ENCODE data around the gene RAB40C. TPM values are rescaled to one million over a fixed set of nuclear protein-coding genes. Genes with fewer than 3 reads are reported as not detected.

Gene RAB40C
- total RNA-seq, 1 experiment from 2014 or later = 22.5 TPM

DNA sequence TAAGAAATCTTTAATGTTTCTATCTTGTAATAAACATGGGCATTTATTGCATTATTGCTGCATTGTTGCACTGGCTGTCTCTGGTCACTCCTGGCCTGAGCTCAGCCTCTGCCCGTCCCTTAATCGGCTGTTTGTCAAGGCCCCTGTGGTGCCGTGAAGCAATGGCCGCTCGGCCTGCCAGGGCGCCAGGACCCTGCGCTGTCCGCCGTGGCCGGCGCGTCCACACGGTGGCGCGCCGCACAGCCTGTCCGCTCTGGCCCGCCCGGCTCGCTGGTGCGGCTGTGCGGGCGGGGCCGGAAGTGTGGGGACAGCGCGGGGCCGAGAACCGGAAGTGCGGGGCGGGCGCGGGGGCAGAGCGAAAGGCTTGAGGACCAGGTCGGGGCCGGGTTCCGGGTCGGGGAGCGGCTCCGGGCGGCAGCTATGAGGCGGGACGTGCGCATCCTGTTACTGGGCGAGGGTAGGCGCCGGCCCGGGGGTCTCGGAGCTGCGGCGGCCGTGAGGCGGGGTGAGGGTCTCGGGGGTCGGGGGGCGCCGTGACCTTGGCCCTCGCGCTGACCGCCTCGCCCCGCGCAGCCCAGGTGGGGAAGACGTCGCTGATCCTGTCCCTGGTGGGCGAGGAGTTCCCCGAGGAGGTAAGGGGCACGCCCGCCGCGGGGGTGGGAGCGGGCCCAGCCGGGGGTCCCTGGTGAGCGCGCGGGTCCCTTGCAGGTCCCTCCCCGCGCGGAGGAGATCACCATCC lies 78.1 kb downstream of the RAB40C start, which contains the start of gene RHOT2 (continued):
- TF ChIP-seq NR2C2 (CRISPR knock-in tag; IDR thresholded peaks at IDR 0.05) (no peak), NR1H2 (CRISPR knock-in tag; IDR thresholded peaks at IDR 0.05) (no peak), ESRRA (CRISPR knock-in tag; IDR thresholded peaks at IDR 0.05; ENCODE audit: borderline replicate concordance) (peak; percentile 94), NFE2L1 (CRISPR knock-in tag; IDR thresholded peaks at IDR 0.05) (no peak), FOXP1 (CRISPR knock-in tag; IDR thresholded peaks at IDR 0.05; ENCODE audit: borderline replicate concordance) (no peak; the same call in 1 of the 2 replicates), FOXJ3 (CRISPR knock-in tag; IDR thresholded peaks at IDR 0.05; ENCODE audit: borderline replicate concordance) (no peak), ATF2 (CRISPR knock-in tag; IDR thresholded peaks at IDR 0.05; ENCODE audit: borderline replicate concordance, low read depth) (no peak), ZBTB21 (CRISPR knock-in tag; IDR thresholded peaks at IDR 0.05; ENCODE audit: borderline replicate concordance) (peak; percentile 16; the same call in 1 of the 2 replicates), PRRX2 (CRISPR knock-in tag; IDR thresholded peaks at IDR 0.05) (no peak), RELA (CRISPR knock-in tag; IDR thresholded peaks at IDR 0.05; ENCODE audit: borderline replicate concordance) (peak; percentile 64; the same call in 1 of the 2 replicates), SMAD4 (CRISPR knock-in tag; IDR thresholded peaks at IDR 0.05) (no peak), ARID4B (CRISPR knock-in tag; IDR thresholded peaks at IDR 0.05; ENCODE audit: borderline replicate concordance) (peak; percentile 93), ETV6 (CRISPR knock-in tag; IDR thresholded peaks at IDR 0.05) (peak; percentile 91), EMX1 (CRISPR knock-in tag; IDR thresholded peaks at IDR 0.05) (peak; percentile 66; the same call in 1 of the 2 replicates), ZNF425 (CRISPR knock-in tag; conservative IDR thresholded peaks at IDR 0.05) (no peak)
- TF ChIP-seq, protein P1, sequence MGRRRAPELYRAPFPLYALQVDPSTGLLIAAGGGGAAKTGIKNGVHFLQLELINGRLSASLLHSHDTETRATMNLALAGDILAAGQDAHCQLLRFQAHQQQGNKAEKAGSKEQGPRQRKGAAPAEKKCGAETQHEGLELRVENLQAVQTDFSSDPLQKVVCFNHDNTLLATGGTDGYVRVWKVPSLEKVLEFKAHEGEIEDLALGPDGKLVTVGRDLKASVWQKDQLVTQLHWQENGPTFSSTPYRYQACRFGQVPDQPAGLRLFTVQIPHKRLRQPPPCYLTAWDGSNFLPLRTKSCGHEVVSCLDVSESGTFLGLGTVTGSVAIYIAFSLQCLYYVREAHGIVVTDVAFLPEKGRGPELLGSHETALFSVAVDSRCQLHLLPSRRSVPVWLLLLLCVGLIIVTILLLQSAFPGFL (CRISPR knock-in tag; IDR thresholded peaks at IDR 0.05; ENCODE audit: borderline replicate concordance) = no peak
- TF ChIP-seq, protein P2, sequence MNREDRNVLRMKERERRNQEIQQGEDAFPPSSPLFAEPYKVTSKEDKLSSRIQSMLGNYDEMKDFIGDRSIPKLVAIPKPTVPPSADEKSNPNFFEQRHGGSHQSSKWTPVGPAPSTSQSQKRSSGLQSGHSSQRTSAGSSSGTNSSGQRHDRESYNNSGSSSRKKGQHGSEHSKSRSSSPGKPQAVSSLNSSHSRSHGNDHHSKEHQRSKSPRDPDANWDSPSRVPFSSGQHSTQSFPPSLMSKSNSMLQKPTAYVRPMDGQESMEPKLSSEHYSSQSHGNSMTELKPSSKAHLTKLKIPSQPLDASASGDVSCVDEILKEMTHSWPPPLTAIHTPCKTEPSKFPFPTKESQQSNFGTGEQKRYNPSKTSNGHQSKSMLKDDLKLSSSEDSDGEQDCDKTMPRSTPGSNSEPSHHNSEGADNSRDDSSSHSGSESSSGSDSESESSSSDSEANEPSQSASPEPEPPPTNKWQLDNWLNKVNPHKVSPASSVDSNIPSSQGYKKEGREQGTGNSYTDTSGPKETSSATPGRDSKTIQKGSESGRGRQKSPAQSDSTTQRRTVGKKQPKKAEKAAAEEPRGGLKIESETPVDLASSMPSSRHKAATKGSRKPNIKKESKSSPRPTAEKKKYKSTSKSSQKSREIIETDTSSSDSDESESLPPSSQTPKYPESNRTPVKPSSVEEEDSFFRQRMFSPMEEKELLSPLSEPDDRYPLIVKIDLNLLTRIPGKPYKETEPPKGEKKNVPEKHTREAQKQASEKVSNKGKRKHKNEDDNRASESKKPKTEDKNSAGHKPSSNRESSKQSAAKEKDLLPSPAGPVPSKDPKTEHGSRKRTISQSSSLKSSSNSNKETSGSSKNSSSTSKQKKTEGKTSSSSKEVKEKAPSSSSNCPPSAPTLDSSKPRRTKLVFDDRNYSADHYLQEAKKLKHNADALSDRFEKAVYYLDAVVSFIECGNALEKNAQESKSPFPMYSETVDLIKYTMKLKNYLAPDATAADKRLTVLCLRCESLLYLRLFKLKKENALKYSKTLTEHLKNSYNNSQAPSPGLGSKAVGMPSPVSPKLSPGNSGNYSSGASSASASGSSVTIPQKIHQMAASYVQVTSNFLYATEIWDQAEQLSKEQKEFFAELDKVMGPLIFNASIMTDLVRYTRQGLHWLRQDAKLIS (CRISPR knock-in tag; IDR thresholded peaks at IDR 0.05; ENCODE audit: borderline replicate concordance) = no peak; the same call in 1 of the 2 replicates
- TF ChIP-seq, protein P3, sequence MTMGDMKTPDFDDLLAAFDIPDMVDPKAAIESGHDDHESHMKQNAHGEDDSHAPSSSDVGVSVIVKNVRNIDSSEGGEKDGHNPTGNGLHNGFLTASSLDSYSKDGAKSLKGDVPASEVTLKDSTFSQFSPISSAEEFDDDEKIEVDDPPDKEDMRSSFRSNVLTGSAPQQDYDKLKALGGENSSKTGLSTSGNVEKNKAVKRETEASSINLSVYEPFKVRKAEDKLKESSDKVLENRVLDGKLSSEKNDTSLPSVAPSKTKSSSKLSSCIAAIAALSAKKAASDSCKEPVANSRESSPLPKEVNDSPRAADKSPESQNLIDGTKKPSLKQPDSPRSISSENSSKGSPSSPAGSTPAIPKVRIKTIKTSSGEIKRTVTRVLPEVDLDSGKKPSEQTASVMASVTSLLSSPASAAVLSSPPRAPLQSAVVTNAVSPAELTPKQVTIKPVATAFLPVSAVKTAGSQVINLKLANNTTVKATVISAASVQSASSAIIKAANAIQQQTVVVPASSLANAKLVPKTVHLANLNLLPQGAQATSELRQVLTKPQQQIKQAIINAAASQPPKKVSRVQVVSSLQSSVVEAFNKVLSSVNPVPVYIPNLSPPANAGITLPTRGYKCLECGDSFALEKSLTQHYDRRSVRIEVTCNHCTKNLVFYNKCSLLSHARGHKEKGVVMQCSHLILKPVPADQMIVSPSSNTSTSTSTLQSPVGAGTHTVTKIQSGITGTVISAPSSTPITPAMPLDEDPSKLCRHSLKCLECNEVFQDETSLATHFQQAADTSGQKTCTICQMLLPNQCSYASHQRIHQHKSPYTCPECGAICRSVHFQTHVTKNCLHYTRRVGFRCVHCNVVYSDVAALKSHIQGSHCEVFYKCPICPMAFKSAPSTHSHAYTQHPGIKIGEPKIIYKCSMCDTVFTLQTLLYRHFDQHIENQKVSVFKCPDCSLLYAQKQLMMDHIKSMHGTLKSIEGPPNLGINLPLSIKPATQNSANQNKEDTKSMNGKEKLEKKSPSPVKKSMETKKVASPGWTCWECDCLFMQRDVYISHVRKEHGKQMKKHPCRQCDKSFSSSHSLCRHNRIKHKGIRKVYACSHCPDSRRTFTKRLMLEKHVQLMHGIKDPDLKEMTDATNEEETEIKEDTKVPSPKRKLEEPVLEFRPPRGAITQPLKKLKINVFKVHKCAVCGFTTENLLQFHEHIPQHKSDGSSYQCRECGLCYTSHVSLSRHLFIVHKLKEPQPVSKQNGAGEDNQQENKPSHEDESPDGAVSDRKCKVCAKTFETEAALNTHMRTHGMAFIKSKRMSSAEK (CRISPR knock-in tag; IDR thresholded peaks at IDR 0.05; ENCODE audit: borderline replicate concordance) = no peak
- TF ChIP-seq, protein P4, sequence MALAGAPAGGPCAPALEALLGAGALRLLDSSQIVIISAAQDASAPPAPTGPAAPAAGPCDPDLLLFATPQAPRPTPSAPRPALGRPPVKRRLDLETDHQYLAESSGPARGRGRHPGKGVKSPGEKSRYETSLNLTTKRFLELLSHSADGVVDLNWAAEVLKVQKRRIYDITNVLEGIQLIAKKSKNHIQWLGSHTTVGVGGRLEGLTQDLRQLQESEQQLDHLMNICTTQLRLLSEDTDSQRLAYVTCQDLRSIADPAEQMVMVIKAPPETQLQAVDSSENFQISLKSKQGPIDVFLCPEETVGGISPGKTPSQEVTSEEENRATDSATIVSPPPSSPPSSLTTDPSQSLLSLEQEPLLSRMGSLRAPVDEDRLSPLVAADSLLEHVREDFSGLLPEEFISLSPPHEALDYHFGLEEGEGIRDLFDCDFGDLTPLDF (CRISPR knock-in tag; IDR thresholded peaks at IDR 0.05) = no peak

Data from WTC11 (cell line).